Gastrocnemius medialis (tissue), 4 donors: ENCODE measurements around the gene RSU1.

ENCODE experiments used
- POLR2A ChIP-seq, 2 donors: fragments of 450-650 bp; IDR thresholded peaks; one replicate each; pipeline ENCODE4 v1.6.1; 2017; ENCODE audit warnings: antibody characterized with exemption in 2 of 2, mild to moderate bottlenecking in 2 of 2, moderate library complexity in 2 of 2
- TF ChIP-seq, protein P1 (sequence below), 5 experiments: fragments of 450-650 bp in 3 of 5; fragments of 200-600 bp in 2 of 5; sonication (generic) in 2 of 5; IDR thresholded peaks in 4 of 5; conservative IDR thresholded peaks in 1 of 5; 1 replicate in 4 of 5; 2 replicates in 1 of 5; pipeline ENCODE4 v1.5.1; 2016 to 2019; ENCODE audit warnings: antibody characterized with exemption in 5 of 5, mild to moderate bottlenecking in 3 of 5, moderate library complexity in 3 of 5

- TF ChIP-seq, protein P1, sequence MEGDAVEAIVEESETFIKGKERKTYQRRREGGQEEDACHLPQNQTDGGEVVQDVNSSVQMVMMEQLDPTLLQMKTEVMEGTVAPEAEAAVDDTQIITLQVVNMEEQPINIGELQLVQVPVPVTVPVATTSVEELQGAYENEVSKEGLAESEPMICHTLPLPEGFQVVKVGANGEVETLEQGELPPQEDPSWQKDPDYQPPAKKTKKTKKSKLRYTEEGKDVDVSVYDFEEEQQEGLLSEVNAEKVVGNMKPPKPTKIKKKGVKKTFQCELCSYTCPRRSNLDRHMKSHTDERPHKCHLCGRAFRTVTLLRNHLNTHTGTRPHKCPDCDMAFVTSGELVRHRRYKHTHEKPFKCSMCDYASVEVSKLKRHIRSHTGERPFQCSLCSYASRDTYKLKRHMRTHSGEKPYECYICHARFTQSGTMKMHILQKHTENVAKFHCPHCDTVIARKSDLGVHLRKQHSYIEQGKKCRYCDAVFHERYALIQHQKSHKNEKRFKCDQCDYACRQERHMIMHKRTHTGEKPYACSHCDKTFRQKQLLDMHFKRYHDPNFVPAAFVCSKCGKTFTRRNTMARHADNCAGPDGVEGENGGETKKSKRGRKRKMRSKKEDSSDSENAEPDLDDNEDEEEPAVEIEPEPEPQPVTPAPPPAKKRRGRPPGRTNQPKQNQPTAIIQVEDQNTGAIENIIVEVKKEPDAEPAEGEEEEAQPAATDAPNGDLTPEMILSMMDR (IDR thresholded peaks at IDR 0.05 in 4 of 5, conservative IDR thresholded peaks at IDR 0.05 in 1 of 5): no peak
- no peak for TF ChIP-seq POLR2A (IDR thresholded peaks at IDR 0.05)
Measured at GRCh38 chr10:16643502-16643901, 173.7 kb downstream of the RSU1 start.
